ENCODE data around the gene ENPP3.
"Not testable (repeated sequence)": the region's sequence is repeated elsewhere in the genome, so short reads cannot be mapped to it uniquely, and the experiment has no call there.

ENPP3 gene

GRCh38 chr6:131736003-131736596, 99.0 kb downstream of the ENPP3 start:
- no peak for DNase-seq (ENCODE audit: low spot score)

DNA sequence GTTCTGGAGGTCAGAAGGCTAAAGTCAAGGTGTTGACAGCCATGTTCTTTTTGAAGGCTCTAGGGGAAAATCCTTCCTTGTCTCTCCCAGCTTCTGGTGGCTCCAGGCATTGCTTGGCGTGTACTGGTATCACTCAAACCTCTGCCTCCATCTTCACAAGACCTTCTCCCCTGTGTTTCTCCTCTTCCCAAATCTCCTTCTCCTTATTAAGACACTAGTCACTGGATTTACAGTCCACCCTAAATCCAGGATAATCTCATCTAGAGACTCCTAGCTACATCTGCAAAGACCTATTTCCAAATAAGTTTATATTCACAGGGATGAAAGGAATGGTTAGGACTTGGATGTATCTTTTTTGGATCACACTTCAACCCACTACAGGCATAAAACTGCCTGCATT, 99.7 kb downstream of the ENPP3 start:
- no peak for DNase-seq (ENCODE audit: low spot score)

GRCh38 chr6:131739136-131739535, 102.0 kb downstream of the ENPP3 start:
- no peak for DNase-seq (ENCODE audit: low spot score)

- no peak for DNase-seq (ENCODE audit: low spot score)
Measured at GRCh38 chr6:131740161-131740560, 103.1 kb downstream of the ENPP3 start.

DNA sequence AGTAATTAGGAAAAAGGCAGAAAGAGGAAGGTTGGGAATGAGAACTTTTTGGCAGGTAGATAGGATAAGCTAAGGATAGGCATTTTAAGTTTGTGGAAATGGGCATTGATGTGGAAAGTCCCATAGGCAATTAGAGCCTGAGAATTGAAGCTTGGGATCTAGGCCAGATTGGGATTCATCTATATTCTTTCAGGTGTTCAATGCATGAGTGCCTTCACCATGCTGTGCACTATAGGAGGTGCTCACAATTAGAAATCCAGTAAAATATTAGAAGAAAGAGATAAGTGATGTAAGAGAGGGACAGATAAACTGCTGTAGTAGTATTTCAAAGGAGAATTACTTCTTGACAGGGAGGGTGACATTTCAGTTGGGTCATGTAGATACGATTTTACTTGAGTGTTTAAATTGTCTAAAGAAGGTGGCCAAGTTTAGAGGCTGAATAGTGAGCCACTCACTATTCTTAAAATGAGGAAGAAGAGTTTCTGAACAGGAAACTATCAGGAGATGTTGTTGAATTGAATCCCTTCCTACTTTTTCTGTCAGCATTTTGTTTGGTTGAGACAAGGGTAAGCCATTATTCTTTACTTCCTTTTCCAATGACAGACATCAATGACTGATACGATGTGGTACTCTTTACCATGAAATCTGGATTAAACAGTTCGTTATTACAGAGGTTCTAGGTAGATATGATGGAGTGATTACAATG, 104.7 kb downstream of the ENPP3 start:
- no peak for DNase-seq (ENCODE audit: low spot score)

- no peak for DNase-seq (ENCODE audit: low spot score)
Measured at GRCh38 chr6:131744432-131745287, 107.6 kb downstream of the ENPP3 start.

GRCh38 chr6:131745476-131745875, 108.4 kb downstream of the ENPP3 start:
- no peak for DNase-seq (ENCODE audit: low spot score)

GRCh38 chr6:131747821-131748353, 110.8 kb downstream of the ENPP3 start:
- DNase-seq (ENCODE audit: low spot score) = no peak

GRCh38 chr6:131749023-131749422, 111.9 kb downstream of the ENPP3 start:
- no peak for DNase-seq (ENCODE audit: low spot score)

DNA sequence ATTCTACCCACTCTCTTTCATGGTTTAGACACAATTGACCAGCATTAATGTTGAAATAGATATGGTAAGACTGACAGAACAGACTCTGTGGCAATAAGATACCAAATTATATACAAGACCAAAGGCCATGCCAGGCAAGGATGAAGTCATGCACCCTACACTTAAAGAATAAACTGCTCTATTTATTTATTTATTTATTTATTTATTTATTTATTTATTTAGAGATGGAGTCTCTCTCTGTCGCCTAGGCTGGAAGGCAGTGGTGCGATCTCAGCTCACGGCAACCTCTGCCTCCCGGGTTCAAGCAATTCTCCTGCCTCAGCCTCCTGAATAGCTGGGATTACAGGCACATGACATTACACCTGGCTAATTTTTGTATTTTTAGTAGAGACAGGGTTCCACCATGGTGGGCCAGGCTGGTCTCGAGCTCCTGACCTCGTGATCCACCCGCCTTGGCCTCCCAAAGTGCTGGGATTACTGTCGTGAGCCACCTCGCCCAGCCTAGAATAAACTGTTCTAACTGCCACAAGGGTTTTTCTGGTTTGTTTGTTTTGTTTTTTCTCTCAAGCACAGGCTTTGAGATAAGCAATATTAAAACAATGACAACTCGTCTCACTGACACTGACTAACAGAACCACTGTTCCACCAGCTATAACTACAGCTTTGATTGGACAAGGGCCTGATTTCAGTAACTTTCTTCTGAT, 114.1 kb downstream of the ENPP3 start:
- not testable (repeated sequence) for DNase-seq (ENCODE audit: low spot score)

- DNase-seq (ENCODE audit: low spot score) = no peak
Measured at GRCh38 chr6:131754088-131754487, 117.0 kb downstream of the ENPP3 start.

DNA sequence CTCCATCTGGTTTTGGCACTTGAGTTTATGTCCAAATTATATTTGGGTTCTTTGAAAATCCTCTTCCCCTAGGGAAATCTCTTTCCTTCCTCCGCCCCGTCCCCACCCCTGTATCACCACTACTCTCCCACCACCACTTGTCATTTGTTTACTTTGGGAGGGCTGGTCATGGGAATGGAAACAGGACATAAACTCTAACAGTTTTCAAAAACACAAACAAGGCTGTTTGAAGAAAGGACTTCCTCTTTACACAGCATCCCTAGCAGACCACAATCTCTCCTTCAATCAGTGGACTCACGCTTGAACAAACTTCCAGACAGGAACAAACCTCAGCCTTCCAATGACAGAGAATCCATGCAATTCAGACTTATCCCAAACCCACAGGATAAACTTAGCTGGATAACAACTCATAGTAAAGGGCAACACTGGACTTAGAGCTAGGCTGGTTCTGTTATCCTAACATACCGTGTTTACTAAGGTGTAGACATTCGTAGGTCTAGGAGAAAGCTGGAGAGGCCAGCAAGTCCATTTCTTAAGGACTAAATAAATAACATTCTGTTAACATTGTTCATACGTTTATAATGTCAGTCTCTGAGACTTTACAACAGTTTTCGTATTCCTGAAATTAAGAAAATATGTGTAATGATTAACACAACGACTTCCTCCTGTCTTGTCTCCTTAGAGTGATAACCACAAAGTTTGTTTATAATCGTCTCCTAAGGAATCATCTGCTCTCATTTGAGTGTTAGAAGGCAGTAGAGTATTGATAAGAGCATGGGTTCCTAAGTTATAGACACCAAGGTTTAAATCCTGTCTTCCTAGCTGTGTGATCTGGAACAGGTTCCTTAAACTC, 117.8 kb downstream of the ENPP3 start:
- no peak for DNase-seq (ENCODE audit: low spot score)

DNA sequence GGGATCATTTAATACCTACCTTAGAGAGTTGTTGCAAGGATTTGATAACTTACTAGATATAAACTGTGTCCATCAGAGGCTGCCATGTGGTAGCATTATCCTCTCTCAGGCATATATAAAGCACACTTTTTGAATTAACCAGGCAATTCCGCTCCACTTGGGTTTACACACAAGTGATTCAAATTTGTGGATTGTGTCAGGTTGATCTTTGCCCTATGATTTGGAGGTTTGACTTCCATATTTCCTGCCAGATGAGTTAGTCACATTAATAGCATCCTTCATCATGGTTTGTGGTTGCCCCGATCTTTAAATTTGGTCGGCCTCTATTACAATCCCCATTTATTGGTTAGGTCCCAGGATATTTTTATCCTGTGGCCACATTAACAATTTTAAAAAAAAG, 118.5 kb downstream of the ENPP3 start:
- no peak for DNase-seq (ENCODE audit: low spot score)

GRCh38 chr6:131756039-131756438, 118.9 kb downstream of the ENPP3 start:
- no peak for DNase-seq (ENCODE audit: low spot score)

DNA sequence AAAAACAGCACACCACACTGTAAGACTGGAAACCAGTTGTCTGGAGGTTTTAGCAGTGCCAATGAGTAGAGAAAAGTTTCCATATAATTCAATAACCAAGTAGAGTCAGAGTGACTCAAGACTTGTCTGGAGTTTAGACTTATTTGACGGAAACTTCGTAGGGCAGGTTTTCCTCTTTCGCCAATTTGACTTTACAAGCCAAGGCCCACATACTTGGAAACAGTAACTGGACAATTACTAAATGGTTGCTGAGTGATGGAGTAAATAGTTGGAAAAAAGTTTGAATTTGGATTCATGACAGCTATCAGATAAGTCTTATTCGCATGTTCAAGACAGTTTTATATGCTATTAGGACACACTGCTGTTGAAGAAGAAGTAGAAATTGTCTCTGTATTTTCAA, 121.8 kb downstream of the ENPP3 start:
- DNase-seq (ENCODE audit: low spot score) = no peak

GRCh38 chr6:131761060-131761761, 124.1 kb downstream of the ENPP3 start:
- DNase-seq (ENCODE audit: low spot score) = no peak

DNA sequence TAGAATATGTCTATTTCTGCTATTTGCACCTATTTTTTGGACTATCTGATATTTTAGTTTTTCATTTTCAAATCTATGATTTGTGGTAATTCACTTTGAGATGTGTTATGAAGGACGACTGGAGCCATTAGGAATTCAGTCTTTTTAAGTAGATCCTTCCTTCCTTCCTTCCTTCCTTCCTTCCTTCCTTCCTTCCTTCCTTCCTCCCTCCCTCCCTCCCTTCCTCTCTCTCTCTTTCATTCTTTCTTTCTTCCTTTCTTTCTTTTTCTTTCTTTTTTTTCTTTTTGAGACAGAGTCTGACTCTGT, 124.6 kb downstream of the ENPP3 start:
- DNase-seq (ENCODE audit: low spot score) = no peak

DNA sequence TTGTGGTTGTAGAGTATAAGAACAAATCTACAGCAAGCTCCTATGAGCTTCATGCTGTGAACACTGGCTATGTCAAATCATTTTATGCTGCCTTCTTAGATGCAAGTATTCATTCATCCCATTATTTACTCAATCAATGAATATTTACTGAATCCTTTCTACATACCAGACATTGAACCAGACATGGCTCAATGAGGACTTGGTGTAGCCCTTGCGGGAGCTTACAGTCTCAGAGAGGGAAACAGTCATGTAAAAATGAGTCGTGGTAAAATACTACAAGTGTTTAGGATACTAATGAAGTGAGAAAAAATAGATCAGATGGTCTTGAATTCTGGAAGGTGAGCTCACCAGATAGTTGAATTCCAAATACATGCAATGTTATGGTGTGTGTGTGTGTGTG, 125.9 kb downstream of the ENPP3 start:
- no peak for DNase-seq (ENCODE audit: low spot score)

- DNase-seq (ENCODE audit: low spot score) = no peak
Measured at GRCh38 chr6:131763749-131764148, 126.6 kb downstream of the ENPP3 start.

- no peak for DNase-seq (ENCODE audit: low spot score)
Measured at GRCh38 chr6:131764350-131764749, 127.2 kb downstream of the ENPP3 start.
